Suprapubic skin (tissue), 4 donors: Measurements from ENCODE around the gene RNF26. TPM values are rescaled to one million over a fixed set of nuclear protein-coding genes. Genes with fewer than 3 reads are reported as not detected.

Experiments used
- DNase-seq, 2 donors: peaks; one replicate each; pipeline ENCODE4 v3.0.0-alpha.2; 2019; ENCODE audit warnings: low spot score in 2 of 2
- H3K27ac ChIP-seq: fragments of 200-600 bp; sonication (generic); one replicate; pipeline ENCODE4 v1.5.1; 2019
- H3K27me3 ChIP-seq: fragments of 200-600 bp; sonication (generic); one replicate; pipeline ENCODE4 v1.5.1; 2019
- H3K36me3 ChIP-seq: fragments of 200-600 bp; sonication (generic); one replicate; pipeline ENCODE4 v1.5.1; 2019
- H3K4me1 ChIP-seq: fragments of 200-600 bp; sonication (generic); one replicate; pipeline ENCODE4 v1.5.1; 2019
- H3K4me3 ChIP-seq: fragments of 200-600 bp; sonication (generic); one replicate; pipeline ENCODE4 v1.5.1; 2019; ENCODE audit warnings: mild to moderate bottlenecking
- H3K9me3 ChIP-seq: fragments of 200-600 bp; sonication (generic); one replicate; pipeline ENCODE4 v1.5.1; 2019
- CTCF ChIP-seq, 2 donors: fragments of 200-600 bp in 1 of 2; fragments of 450-650 bp in 1 of 2; sonication (generic) in 1 of 2; IDR thresholded peaks; one replicate each; pipeline ENCODE4 v1.5.1; 2016 to 2019; ENCODE audit warnings: antibody characterized with exemption in 2 of 2, mild to moderate bottlenecking in 1 of 2, moderate library complexity in 1 of 2
- EP300 ChIP-seq: sonication (generic); formaldehyde crosslinking; IDR thresholded peaks from one replicate; pipeline ENCODE4 v1.6.1; 2017; ENCODE audit warnings: antibody characterized with exemption
- POLR2A ChIP-seq, 2 donors: fragments of 450-650 bp; IDR thresholded peaks; one replicate each; pipeline ENCODE4 v1.6.1; 2017; ENCODE audit warnings: antibody characterized with exemption in 2 of 2, mild to moderate bottlenecking in 2 of 2, moderate library complexity in 2 of 2
- POLR2AphosphoS5 ChIP-seq, 3 donors: sonication (generic); formaldehyde crosslinking; IDR thresholded peaks; one replicate each; pipeline ENCODE4 v1.6.1; 2017; ENCODE audit warnings: antibody characterized with exemption in 3 of 3
- WGBS: methylation state at CpG from one replicate; pipeline ENCODE4 v1.1.5; 2018; 5-methylcytosine and 5-hydroxymethylcytosine counted together
- total RNA-seq, 4 donors: library from RNA; depleted of rRNA; stranded (reverse); fragments of >200 nt; gene quantifications; one replicate each; pipeline ENCODE4 v1.1.0, GENCODE V29; 2016

RNF26 gene
- total RNA-seq, 4 donors from 2014 or later = 13.3 to 21.4 (median 15.4) TPM

- Histone ChIP-seq H3K4me1 (peaks cover 31% of the 10 kb centered on the region), H3K27me3 (no peaks in the 10 kb centered on the region)
- WGBS = 95% methylated on average over 2 of the region's 6 CpGs
These were observed 43.8 kb downstream of the RNF26 start for GRCh38 chr11:119377961-119378667.

DNA sequence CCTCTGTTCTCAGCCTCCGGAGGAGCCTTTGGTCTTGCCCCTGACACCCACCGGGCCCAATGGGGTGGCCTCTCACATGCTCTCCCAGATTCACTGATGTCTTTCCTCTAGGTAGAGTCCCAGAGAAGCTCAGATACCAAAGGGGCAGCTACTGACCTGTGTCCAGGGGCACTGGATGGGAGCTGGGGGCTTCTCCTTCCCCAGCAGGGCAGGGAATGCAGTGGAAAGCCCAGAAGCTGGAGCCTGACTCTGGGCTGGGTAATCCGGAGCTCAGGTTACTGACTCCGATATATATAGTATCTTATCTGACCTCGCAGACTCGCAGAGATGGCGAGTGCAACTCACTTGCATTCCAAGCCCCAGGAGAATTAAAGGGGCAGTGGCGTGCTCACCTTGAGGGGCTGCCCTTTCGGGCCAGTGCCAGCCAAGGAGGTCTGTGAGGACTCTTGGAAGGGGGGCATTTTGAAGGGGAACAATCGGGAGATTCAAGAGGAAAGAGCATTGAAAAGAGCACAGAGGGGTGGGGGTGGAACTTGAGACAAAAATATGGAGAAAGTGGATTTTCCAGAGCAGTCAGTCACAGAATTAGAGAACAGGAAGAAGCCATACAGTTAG lies 44.6 kb downstream of the RNF26 start:
- 71% methylated on average over 10 of the region's 10 CpGs for WGBS
- Histone ChIP-seq H3K27ac (no peak overlapping the region), H3K9me3 (no peaks in the 10 kb centered on the region), H3K4me3 (no peak overlapping the region), H3K4me1 (peaks cover 31% of the 10 kb centered on the region), H3K36me3 (no peaks in the 10 kb centered on the region), H3K27me3 (no peaks in the 10 kb centered on the region)
- peak in 1 of 2 donors; percentile 59 for DNase-seq
- TF ChIP-seq POLR2A (IDR thresholded peaks at IDR 0.05) = no peak

More at GRCh38 chr11:119377961-119378667, 43.8 kb downstream of the RNF26 start:
- DNase-seq = peak; percentile 56 to 71
- H3K9me3 ChIP-seq = no peaks in the 10 kb centered on the region
- no peak for TF ChIP-seq EP300
- TF ChIP-seq POLR2AphosphoS5 (IDR thresholded peaks at IDR 0.05) = no peak
- TF ChIP-seq CTCF (IDR thresholded peaks at IDR 0.05) = no peak
- no peak for TF ChIP-seq POLR2A (IDR thresholded peaks at IDR 0.05)
- H3K36me3 ChIP-seq = no peaks in the 10 kb centered on the region
- H3K4me3 ChIP-seq = no peak overlapping the region
- no peak overlapping the region for H3K27ac ChIP-seq

DNA sequence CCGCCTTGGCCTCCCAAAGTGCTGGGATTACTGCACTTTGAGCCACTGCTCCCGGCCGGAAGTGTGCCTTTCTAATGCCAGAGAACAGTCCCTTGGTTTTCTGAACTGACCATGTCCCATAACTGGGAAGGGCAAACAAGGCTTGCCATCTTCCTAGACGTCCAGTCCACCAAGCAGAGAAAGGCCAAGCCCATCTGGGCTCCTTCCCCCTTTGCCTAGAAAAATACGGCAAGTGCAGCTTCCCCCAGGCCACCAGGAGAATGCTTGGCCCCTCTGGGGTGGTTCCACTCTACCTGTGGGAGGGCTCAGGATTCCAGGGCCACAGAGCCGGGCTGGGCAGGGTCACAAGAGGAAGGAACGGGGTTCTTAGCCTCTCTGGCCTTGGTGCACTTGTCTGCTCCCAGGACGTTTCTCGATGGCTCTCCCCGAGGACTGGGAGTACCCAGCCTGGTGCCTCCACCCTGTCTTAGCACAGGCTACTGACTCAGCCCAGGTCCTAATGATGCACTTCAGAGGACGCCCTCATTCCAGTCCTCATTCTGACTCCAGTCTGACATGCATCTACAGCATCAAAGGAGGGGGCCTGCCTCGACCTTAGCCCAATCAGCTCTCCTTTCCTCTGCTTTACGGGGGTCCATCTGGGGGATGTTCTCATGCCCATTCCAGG lies 46.0 kb downstream of the RNF26 start:
- Histone ChIP-seq H3K4me1 (peaks cover 25% of the 10 kb centered on the region), H3K27me3 (no peaks in the 10 kb centered on the region), H3K36me3 (no peaks in the 10 kb centered on the region), H3K4me3 (peak overlapping the region; percentile 44), H3K27ac (no peak overlapping the region), H3K9me3 (no peaks in the 10 kb centered on the region)
- 73% methylated on average over 8 of the region's 13 CpGs for whole genome bisulfite sequencing
- peak in 1 of 2 donors; percentile 68 for DNase-seq
- TF ChIP-seq CTCF (IDR thresholded peaks at IDR 0.05) = no peak
- no peak for TF ChIP-seq POLR2AphosphoS5 (IDR thresholded peaks at IDR 0.05)
- TF ChIP-seq POLR2A (IDR thresholded peaks at IDR 0.05) = no peak
- TF ChIP-seq EP300 = no peak

GRCh38 chr11:119380827-119381180 lies 46.5 kb downstream of the RNF26 start:
- H3K36me3 ChIP-seq = no peaks in the 10 kb centered on the region
- DNase-seq = peak in 1 of 2 donors; percentile 65
- no peaks in the 10 kb centered on the region for H3K9me3 ChIP-seq
- H3K4me3 ChIP-seq = peak overlapping the region; percentile 44
- 22% methylated on average over 5 of the region's 10 CpGs for WGBS
- TF ChIP-seq POLR2AphosphoS5 (IDR thresholded peaks at IDR 0.05) (no peak), POLR2A (IDR thresholded peaks at IDR 0.05) (no peak), EP300 (no peak), CTCF (IDR thresholded peaks at IDR 0.05) (no peak)
- peak overlapping the region; percentile 8 for H3K27ac ChIP-seq
- no peaks in the 10 kb centered on the region for H3K27me3 ChIP-seq
- peaks cover 24% of the 10 kb centered on the region for H3K4me1 ChIP-seq

GRCh38 chr11:119381181-119381988 lies 47.1 kb downstream of the RNF26 start, which contains the start of gene USP2:
Gene USP2, minus strand, starts transcription at chr11:119381690. Its CDS starts 8,210 bp downstream, at chr11:119373480.
- Histone ChIP-seq H3K27me3 (no peaks in the 10 kb centered on the region), H3K4me3 (peak within 1 kb of the TSS; percentile 44), H3K9me3 (no peaks in the 10 kb centered on the region), H3K27ac (peak within 1 kb of the TSS; percentile 8), H3K4me1 (peaks cover 18% of the 10 kb centered on the region), H3K36me3 (no peaks in the 10 kb centered on the region)
- peak; percentile 98 to 99 for DNase-seq
- TF ChIP-seq EP300 (peak; percentile 78), POLR2AphosphoS5 (IDR thresholded peaks at IDR 0.05) (peak; percentile 2 to 94 (median 20)), POLR2A (IDR thresholded peaks at IDR 0.05) (no peak), CTCF (IDR thresholded peaks at IDR 0.05) (peak; percentile 83 to 94)
- WGBS = under 1% methylated on average over 45 of the region's 54 CpGs
